ENCODE results near the gene CISD2.

Gene CISD2

DNA sequence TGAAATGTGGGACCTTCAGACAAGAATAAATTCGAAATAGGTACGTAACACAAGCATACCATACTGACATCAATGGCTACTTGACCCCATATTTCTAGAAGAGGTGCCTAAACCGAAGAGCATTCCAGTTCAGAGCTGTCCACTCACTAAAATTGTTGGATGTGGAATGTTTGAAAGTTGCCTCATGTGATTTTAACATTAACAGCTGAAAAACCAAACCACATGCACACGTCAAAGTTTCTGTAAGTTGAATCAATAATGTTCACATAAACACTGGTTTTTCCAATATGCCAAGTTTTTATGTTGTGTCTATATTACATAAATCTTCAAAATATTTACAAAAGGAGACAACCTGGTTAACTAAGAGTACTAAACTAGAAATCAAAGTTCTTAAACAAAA, 44.9 kb upstream of the CISD2 start:
- Histone ChIP-seq H3K4me1 (ENCODE audit: control insufficient read depth in 1 of 2, insufficient read depth in 2 of 2, low read length in 2 of 2) (peaks cover under 1 to 3% of the 10 kb centered on the region in 2 experiments), H2BK120ac (ENCODE audit: insufficient read depth, low read length, poor library complexity) (no peak overlapping the region), H3K27ac (ENCODE audit: low read depth, low read length) (no peak overlapping the region), H2AK5ac (ENCODE audit: low read length) (no peak overlapping the region), H4K12ac (ENCODE audit: low read depth, low read length) (no peak overlapping the region), H2BK12ac (ENCODE audit: low read length) (no peak overlapping the region), H4K8ac (ENCODE audit: low read depth, low read length) (no peak overlapping the region), H3K9me3 (ENCODE audit: insufficient read depth, low read depth, low read length) (no peaks in the 10 kb centered on the region), H2BK5ac (ENCODE audit: low read depth, low read length, poor library complexity) (no peak overlapping the region), H3K18ac (ENCODE audit: low read length) (no peak overlapping the region), H2AFZ (ENCODE audit: insufficient read depth, low read length, poor library complexity) (no peak overlapping the region), H3K14ac (ENCODE audit: low read length) (no peak overlapping the region), H3K27me3 (ENCODE audit: insufficient read depth, low read length) (no peaks in the 10 kb centered on the region), H3K4ac (ENCODE audit: low read depth, low read length) (peak overlapping the region; percentile 98), H3K79me2 (ENCODE audit: control insufficient read depth, insufficient read depth, low read length, poor library complexity) (peaks cover 23% of the 10 kb centered on the region), H3K4me3 (ENCODE audit: low read depth, low read length) (no peak overlapping the region), H3K9ac (ENCODE audit: low read length) (no peak overlapping the region), H4K91ac (ENCODE audit: low read depth, low read length) (no peak overlapping the region), H3K23ac (ENCODE audit: low read length) (no peak overlapping the region), H3K79me1 (ENCODE audit: low read length) (peaks cover 25% of the 10 kb centered on the region), H3K4me2 (ENCODE audit: low read length) (peak overlapping the region; percentile 40), H3K36me3 (ENCODE audit: control insufficient read depth in 1 of 2, insufficient read depth in 2 of 2, low read length in 2 of 2) (peaks cover 0 to 2% of the 10 kb centered on the region in 2 experiments)
- no peak for DNase-seq
- no CpG with 5 or more reads among the region's 4 CpGs for WGBS (ENCODE audit: extremely low coverage, insufficient coverage, insufficient read length)

GRCh38 chr4:102824398-102824797, 44.4 kb upstream of the CISD2 start:
- H3K79me1 ChIP-seq (ENCODE audit: low read length) = peaks cover 25% of the 10 kb centered on the region
- H3K4ac ChIP-seq (ENCODE audit: low read depth, low read length) = no peak overlapping the region
- H2AK5ac ChIP-seq (ENCODE audit: low read length) = no peak overlapping the region
- H3K27ac ChIP-seq (ENCODE audit: low read depth, low read length) = no peak overlapping the region
- no peaks in the 10 kb centered on the region for H3K27me3 ChIP-seq (ENCODE audit: insufficient read depth, low read length)
- H3K79me2 ChIP-seq (ENCODE audit: control insufficient read depth, insufficient read depth, low read length, poor library complexity) = peaks cover 20% of the 10 kb centered on the region
- H3K4me1 ChIP-seq (ENCODE audit: control insufficient read depth in 1 of 2, insufficient read depth in 2 of 2, low read length in 2 of 2) = peaks cover 0 to 4% of the 10 kb centered on the region in 2 experiments
- H3K9ac ChIP-seq (ENCODE audit: low read length) = no peak overlapping the region
- H3K18ac ChIP-seq (ENCODE audit: low read length) = no peak overlapping the region
- no peaks in the 10 kb centered on the region for H3K9me3 ChIP-seq (ENCODE audit: insufficient read depth, low read depth, low read length)
- no peak overlapping the region for H2BK12ac ChIP-seq (ENCODE audit: low read length)
- WGBS (ENCODE audit: extremely low coverage, insufficient coverage, insufficient read length) = no CpG with 5 or more reads among the region's 2 CpGs
- H3K4me3 ChIP-seq (ENCODE audit: low read depth, low read length) = no peak overlapping the region
- no peak overlapping the region for H4K12ac ChIP-seq (ENCODE audit: low read depth, low read length)
- H2BK120ac ChIP-seq (ENCODE audit: insufficient read depth, low read length, poor library complexity) = no peak overlapping the region
- H4K91ac ChIP-seq (ENCODE audit: low read depth, low read length) = no peak overlapping the region
- H3K14ac ChIP-seq (ENCODE audit: low read length) = no peak overlapping the region
- no peak overlapping the region for H4K8ac ChIP-seq (ENCODE audit: low read depth, low read length)
- no peak overlapping the region for H3K23ac ChIP-seq (ENCODE audit: low read length)
- H2BK5ac ChIP-seq (ENCODE audit: low read depth, low read length, poor library complexity) = no peak overlapping the region
- no peak overlapping the region for H2AFZ ChIP-seq (ENCODE audit: insufficient read depth, low read length, poor library complexity)
- peak overlapping the region; percentile 77 for H3K4me2 ChIP-seq (ENCODE audit: low read length)
- H3K36me3 ChIP-seq (ENCODE audit: control insufficient read depth in 1 of 2, insufficient read depth in 2 of 2, low read length in 2 of 2) = no peaks in the 10 kb centered on the region
- DNase-seq = no peak

GRCh38 chr4:102825261-102826091, 43.3 kb upstream of the CISD2 start:
- peaks cover 20% of the 10 kb centered on the region for H3K79me2 ChIP-seq (ENCODE audit: control insufficient read depth, insufficient read depth, low read length, poor library complexity)
- H3K14ac ChIP-seq (ENCODE audit: low read length) = peak overlapping the region; percentile 39
- H4K8ac ChIP-seq (ENCODE audit: low read depth, low read length) = peak overlapping the region; percentile 83
- no peak overlapping the region for H2BK12ac ChIP-seq (ENCODE audit: low read length)
- H2BK5ac ChIP-seq (ENCODE audit: low read depth, low read length, poor library complexity) = peak overlapping the region; percentile 87
- H3K36me3 ChIP-seq (ENCODE audit: control insufficient read depth in 1 of 2, insufficient read depth in 2 of 2, low read length in 2 of 2) = no peaks in the 10 kb centered on the region
- H3K27ac ChIP-seq (ENCODE audit: low read depth, low read length) = peak overlapping the region; percentile 99
- H3K9me3 ChIP-seq (ENCODE audit: insufficient read depth, low read depth, low read length) = no peaks in the 10 kb centered on the region
- DNase-seq = peak; percentile 62 to 83
- H3K18ac ChIP-seq (ENCODE audit: low read length) = peak overlapping the region; percentile 51
- peak overlapping the region; percentile 46 for H3K4me2 ChIP-seq (ENCODE audit: low read length)
- no peaks in the 10 kb centered on the region for H3K27me3 ChIP-seq (ENCODE audit: insufficient read depth, low read length)
- H4K91ac ChIP-seq (ENCODE audit: low read depth, low read length) = peak overlapping the region; percentile 19
- no peak overlapping the region for H2AFZ ChIP-seq (ENCODE audit: insufficient read depth, low read length, poor library complexity)
- no peak overlapping the region for H4K12ac ChIP-seq (ENCODE audit: low read depth, low read length)
- H3K23ac ChIP-seq (ENCODE audit: low read length) = no peak overlapping the region
- peaks cover 25% of the 10 kb centered on the region for H3K79me1 ChIP-seq (ENCODE audit: low read length)
- H3K9ac ChIP-seq (ENCODE audit: low read length) = peak overlapping the region; percentile 100
- peaks cover 0 to 4% of the 10 kb centered on the region in 2 experiments for H3K4me1 ChIP-seq (ENCODE audit: control insufficient read depth in 1 of 2, insufficient read depth in 2 of 2, low read length in 2 of 2)
- H2BK120ac ChIP-seq (ENCODE audit: insufficient read depth, low read length, poor library complexity) = no peak overlapping the region
- H3K4ac ChIP-seq (ENCODE audit: low read depth, low read length) = peak overlapping the region; percentile 93
- peak overlapping the region; percentile 9 for H2AK5ac ChIP-seq (ENCODE audit: low read length)
- no CpG with 5 or more reads among the region's 23 CpGs for WGBS (ENCODE audit: extremely low coverage, insufficient coverage, insufficient read length)
- peak overlapping the region; percentile 92 for H3K4me3 ChIP-seq (ENCODE audit: low read depth, low read length)

DNA sequence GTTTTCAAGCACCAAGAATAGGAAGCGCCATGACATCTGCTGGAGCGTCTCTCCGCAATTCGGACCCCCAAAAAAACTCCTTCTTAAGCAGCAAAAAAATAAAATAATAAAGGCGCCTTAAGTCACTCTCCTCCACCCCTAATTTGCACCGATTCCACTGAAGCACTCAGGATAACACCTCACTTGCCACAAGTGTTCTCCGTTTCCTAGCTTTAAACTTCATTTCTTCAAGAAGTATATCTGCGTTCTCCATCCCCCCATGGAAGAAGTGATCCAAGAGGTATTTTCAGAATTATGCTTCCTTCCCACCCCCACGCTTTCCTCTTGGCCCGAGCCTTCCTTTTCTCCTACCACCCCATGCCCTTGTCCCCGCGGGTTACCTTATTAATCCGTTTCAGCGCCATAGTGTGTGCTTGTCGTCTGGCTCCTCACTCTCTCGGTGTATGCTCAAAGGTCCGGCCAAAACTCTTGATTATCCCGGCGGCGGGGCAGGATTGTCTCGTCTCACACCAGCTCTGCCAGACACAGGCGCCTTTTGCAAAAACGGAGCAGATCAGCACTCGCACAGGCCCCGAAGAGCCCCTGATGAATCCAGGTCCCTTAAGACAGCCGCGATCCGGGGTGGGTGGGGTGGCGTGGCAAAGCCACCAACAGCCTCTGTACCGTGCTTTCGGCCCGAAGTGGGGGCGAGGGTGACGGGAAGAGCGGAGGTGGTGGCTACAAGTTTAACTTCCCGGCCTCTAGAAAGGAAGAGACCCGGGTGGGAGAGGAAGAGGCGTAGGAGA, 42.5 kb upstream of the CISD2 start:
- H2BK12ac ChIP-seq (ENCODE audit: low read length) = peak overlapping the region; percentile 46
- H3K27ac ChIP-seq (ENCODE audit: low read depth, low read length) = peak overlapping the region; percentile 99
- peak overlapping the region; percentile 100 for H3K9ac ChIP-seq (ENCODE audit: low read length)
- peak overlapping the region; percentile 93 for H3K4ac ChIP-seq (ENCODE audit: low read depth, low read length)
- peak overlapping the region; percentile 97 for H3K14ac ChIP-seq (ENCODE audit: low read length)
- H4K12ac ChIP-seq (ENCODE audit: low read depth, low read length) = peak overlapping the region; percentile 5
- H4K8ac ChIP-seq (ENCODE audit: low read depth, low read length) = peak overlapping the region; percentile 83
- DNase-seq = peak in 1 of 2 donors; percentile 30
- H3K18ac ChIP-seq (ENCODE audit: low read length) = peak overlapping the region; percentile 98
- peaks cover 20% of the 10 kb centered on the region for H3K79me2 ChIP-seq (ENCODE audit: control insufficient read depth, insufficient read depth, low read length, poor library complexity)
- H2BK5ac ChIP-seq (ENCODE audit: low read depth, low read length, poor library complexity) = peak overlapping the region; percentile 87
- no peaks in the 10 kb centered on the region for H3K9me3 ChIP-seq (ENCODE audit: insufficient read depth, low read depth, low read length)
- no peaks in the 10 kb centered on the region for H3K36me3 ChIP-seq (ENCODE audit: control insufficient read depth in 1 of 2, insufficient read depth in 2 of 2, low read length in 2 of 2)
- peak overlapping the region; percentile 46 for H3K4me2 ChIP-seq (ENCODE audit: low read length)
- peaks cover 25% of the 10 kb centered on the region for H3K79me1 ChIP-seq (ENCODE audit: low read length)
- peak overlapping the region; percentile 50 for H2BK120ac ChIP-seq (ENCODE audit: insufficient read depth, low read length, poor library complexity)
- no CpG with 5 or more reads among the region's 38 CpGs for WGBS (ENCODE audit: extremely low coverage, insufficient coverage, insufficient read length)
- H2AFZ ChIP-seq (ENCODE audit: insufficient read depth, low read length, poor library complexity) = no peak overlapping the region
- H3K4me3 ChIP-seq (ENCODE audit: low read depth, low read length) = peak overlapping the region; percentile 92
- H2AK5ac ChIP-seq (ENCODE audit: low read length) = peak overlapping the region; percentile 13
- H3K27me3 ChIP-seq (ENCODE audit: insufficient read depth, low read length) = no peaks in the 10 kb centered on the region
- H3K23ac ChIP-seq (ENCODE audit: low read length) = no peak overlapping the region
- peaks cover 0 to 4% of the 10 kb centered on the region in 2 experiments for H3K4me1 ChIP-seq (ENCODE audit: control insufficient read depth in 1 of 2, insufficient read depth in 2 of 2, low read length in 2 of 2)
- peak overlapping the region; percentile 99 for H4K91ac ChIP-seq (ENCODE audit: low read depth, low read length)

Measured in trophoblast cell (in vitro differentiated cells and primary cell).